Endothelial cell of umbilical vein (primary cell): ENCODE measurements around the gene CNN1. TPM values are rescaled to one million over a fixed set of nuclear protein-coding genes. Genes with fewer than 3 reads are reported as not detected.

ENCODE experiments used
- BruUV-seq: library from RNA; stranded (reverse); fragments of 400-500 nt; replicated peaks from 2 replicates; lab custom pipeline; 2021; lab: Mats Ljungman, UMichigan
- CTCF ChIA-PET: fragments of 300-600, 350-600 bp; sonication (Branson Sonifier 250); formaldehyde crosslinking; loops from one replicate; lab custom pipeline; 2021; ENCODE audit warnings: antibody characterized with exemption, inconsistent platforms; lab: Charles Lee
- POLR2A ChIA-PET: fragments of 300-600, 350-600 bp; sonication (Branson Sonifier 250); formaldehyde crosslinking; loops from one replicate; lab custom pipeline; 2021; ENCODE audit warnings: antibody characterized with exemption, inconsistent platforms; lab: Charles Lee
- DNase-seq: peaks from one replicate; pipeline ENCODE4 v3.0.0-alpha.2; 2011; ENCODE audit warnings: low read depth, low spot score
- FAIRE-seq: peaks from 2 replicates; lab custom pipeline; 2011; peaks lifted over from hg19 to GRCh38; lab: Jason Lieb, UNC
- H2AFZ ChIP-seq: 2 replicates; pipeline ENCODE4 v1.6.0; 2012; ENCODE audit warnings: low read depth, low read length, control low read depth, inconsistent platforms
- H3K27ac ChIP-seq: 2 replicates; pipeline ENCODE4 v1.5.1; 2011; ENCODE audit warnings: low read depth, mild to moderate bottlenecking, control low read depth, low read length, moderate library complexity; ENCODE audit not compliant: insufficient read depth
- H3K27me3 ChIP-seq, 2 experiments: 2 replicates each; pipeline versions ENCODE4 v1.6.0 to v1.6.1; 2011; ENCODE audit warnings: low read length in 2 of 2, mixed read lengths in 1 of 2; ENCODE audit not compliant: control insufficient read depth in 2 of 2, insufficient read depth in 2 of 2
- H3K36me3 ChIP-seq, 2 experiments: 2 replicates in 1 of 2; 3 replicates in 1 of 2; pipeline ENCODE4 v1.5.1; 2011; ENCODE audit warnings: low read length in 2 of 2, mild to moderate bottlenecking in 1 of 2, moderate library complexity in 1 of 2; ENCODE audit not compliant: control insufficient read depth in 2 of 2, insufficient read depth in 2 of 2; ENCODE audit errors: extremely low read depth in 1 of 2
- H3K4me1 ChIP-seq: 3 replicates; pipeline ENCODE4 v1.5.1; 2011; ENCODE audit warnings: mild to moderate bottlenecking, low read length; ENCODE audit not compliant: control insufficient read depth, insufficient read depth; ENCODE audit errors: extremely low read depth
- H3K4me2 ChIP-seq: 2 replicates; pipeline ENCODE4 v1.6.1; 2011; ENCODE audit warnings: low read length, control low read depth, mixed read lengths; ENCODE audit not compliant: insufficient read depth
- H3K4me3 ChIP-seq, 3 experiments: fragments of 200-600 bp in 1 of 3; sonication (generic), shearing (Covaris generic) in 1 of 3; replicated peaks in 1 of 3; 2 replicates each; pipeline ENCODE4 v1.5.1; 2011 to 2016; ENCODE audit warnings: control low read depth in 3 of 3, low read length in 3 of 3, mild to moderate bottlenecking in 2 of 3, inconsistent platforms in 1 of 3, low read depth in 1 of 3, moderate library complexity in 1 of 3; ENCODE audit not compliant: insufficient read depth in 1 of 3
- H3K79me2 ChIP-seq: 2 replicates; pipeline ENCODE4 v1.6.0; 2012; ENCODE audit warnings: low read length, inconsistent platforms; ENCODE audit not compliant: control insufficient read depth, insufficient read depth
- H3K9ac ChIP-seq: replicated peaks from 2 replicates; pipeline ENCODE3; 2011; ENCODE audit warnings: low read length, control low read depth; ENCODE audit not compliant: insufficient read depth; ENCODE audit errors: extremely low read depth
- H3K9me1 ChIP-seq: replicated peaks from 3 replicates; pipeline ENCODE4 v1.6.0; 2011; ENCODE audit warnings: mild to moderate bottlenecking, low read length; ENCODE audit not compliant: control insufficient read depth, insufficient read depth; ENCODE audit errors: extremely low read depth
- H3K9me3 ChIP-seq: replicated peaks from 2 replicates; pipeline ENCODE4 v1.5.1; 2012; ENCODE audit warnings: low read length, inconsistent platforms; ENCODE audit not compliant: control insufficient read depth, insufficient read depth
- H4K20me1 ChIP-seq: replicated peaks from 2 replicates; pipeline ENCODE3; 2011; ENCODE audit warnings: mild to moderate bottlenecking, low read length; ENCODE audit not compliant: control insufficient read depth, insufficient read depth; ENCODE audit errors: extremely low read depth
- EZH2 ChIP-seq: IDR thresholded peaks from 2 replicates; pipeline ENCODE4 v1.6.1; 2012; ENCODE audit warnings: borderline replicate concordance, low read depth, mild to moderate bottlenecking, moderate library complexity, low read length, inconsistent platforms; ENCODE audit not compliant: severe bottlenecking
- FOS ChIP-seq: IDR thresholded peaks from 2 replicates; pipeline ENCODE4 v1.6.1; 2011; ENCODE audit warnings: mild to moderate bottlenecking, low read length, moderate library complexity, borderline replicate concordance; ENCODE audit not compliant: insufficient read depth
- GATA2 ChIP-seq: IDR thresholded peaks from 2 replicates; pipeline ENCODE4 v1.7.0; 2011; ENCODE audit warnings: low read depth, mild to moderate bottlenecking, moderate library complexity, mixed read lengths, low read length; ENCODE audit not compliant: insufficient read length, insufficient read depth
- JUN ChIP-seq: IDR thresholded peaks from 2 replicates; pipeline ENCODE4 v1.6.1; 2011; ENCODE audit warnings: borderline replicate concordance, low read depth; ENCODE audit not compliant: insufficient read length, insufficient read depth
- MYC ChIP-seq: IDR thresholded peaks from one replicate; pipeline ENCODE4 v1.6.1; 2011; ENCODE audit warnings: mild to moderate bottlenecking, low read depth, low read length
- POLR2A ChIP-seq: IDR thresholded peaks from 2 replicates; pipeline ENCODE4 v1.6.1; 2012; ENCODE audit warnings: low read depth, mild to moderate bottlenecking, control low read depth, low read length
- POLR2AphosphoS5 ChIP-seq: IDR thresholded peaks from 2 replicates; pipeline ENCODE4 v1.6.1; 2012; ENCODE audit warnings: low read depth, mild to moderate bottlenecking, control low read depth, low read length, moderate library complexity; ENCODE audit not compliant: insufficient read depth
- dilution Hi-C: fragments of 300-500 bp; cut with MboI; formaldehyde crosslinking; loops from one replicate; pipeline ENCODE4 v1.15.0; 2019; ENCODE audit warnings: low sequenced_read_pairs; ENCODE audit not compliant: extremely low pct_ligation_motif_present
- intact Hi-C: fragments of 100-400 bp; cut with micrococcal nuclease; formaldehyde crosslinking; loops from one replicate; pipeline ENCODE4 v1.10.0; 2022
- polyA plus RNA-seq, 4 experiments: library from polyadenylated mRNA; depleted of rRNA in 3 of 4; stranded (reverse) in 3 of 4; unstranded in 1 of 4; fragments of >200 nt; gene quantifications; 2 replicates each; pipeline versions ENCODE4 v1.2.1 to v1.2.3, GENCODE V29; 2011 to 2012; ENCODE audit warnings: missing spikeins in 1 of 4
- total RNA-seq: library from RNA; stranded (reverse); gene quantifications from 2 replicates; pipeline ENCODE4 v1.2.3, GENCODE V29; 2021
- TF ChIP-seq, protein P1 (sequence below), 2 donors: IDR thresholded peaks; 1 replicate in 1 of 2; 2 replicates in 1 of 2; pipeline ENCODE4 v1.5.1; 2011; ENCODE audit warnings: low read length in 2 of 2, mild to moderate bottlenecking in 2 of 2, moderate library complexity in 2 of 2, control low read depth in 1 of 2, inconsistent platforms in 1 of 2, low read depth in 1 of 2; ENCODE audit not compliant: insufficient read depth in 1 of 2; ENCODE audit errors: extremely low read depth in 1 of 2
- TF ChIP-seq, protein P2 (sequence below): IDR thresholded peaks from 2 replicates; pipeline ENCODE4 v1.6.1; 2011; ENCODE audit not compliant: insufficient read depth, insufficient read length

Gene CNN1
- total and polyA plus RNA-seq, 2 donors (not counting 3 experiments of a cell fraction or from before 2014, with no cell fraction given), result 0.76 TPM; not detected in 1

DNA sequence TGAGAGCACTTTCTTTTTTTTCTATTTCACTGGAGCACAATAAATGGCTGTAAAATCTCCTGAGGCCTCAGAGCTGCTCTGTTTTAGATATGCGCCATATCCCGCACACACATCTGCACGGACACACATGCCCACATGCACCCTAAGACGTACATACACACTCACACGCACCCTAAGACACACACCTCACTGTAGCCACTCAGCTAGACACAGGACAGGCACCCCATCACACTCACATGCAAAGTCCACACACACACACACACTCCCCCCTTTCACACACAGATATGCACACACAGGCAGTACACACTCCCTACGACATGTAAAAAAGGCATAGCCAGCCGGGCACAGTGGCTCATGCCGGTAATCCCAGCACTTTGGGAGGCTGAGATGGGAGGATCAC, 11.6 kb downstream of the CNN1 start:
- Histone ChIP-seq H3K36me3 (peaks cover 0 to 20% of the 10 kb centered on the region in 2 experiments), H2AFZ (no peak overlapping the region), H3K27ac (no peak overlapping the region), H3K4me1 (no peaks in the 10 kb centered on the region), H3K4me3 (no peak overlapping the region), H3K4me2 (no peak overlapping the region), H3K9me1 (no peaks in the 10 kb centered on the region), H3K27me3 (no peaks in the 10 kb centered on the region), H3K9ac (no peak overlapping the region), H3K9me3 (no peaks in the 10 kb centered on the region), H3K79me2 (no peaks in the 10 kb centered on the region), H4K20me1 (no peaks in the 10 kb centered on the region)
- TF ChIP-seq, protein P1, sequence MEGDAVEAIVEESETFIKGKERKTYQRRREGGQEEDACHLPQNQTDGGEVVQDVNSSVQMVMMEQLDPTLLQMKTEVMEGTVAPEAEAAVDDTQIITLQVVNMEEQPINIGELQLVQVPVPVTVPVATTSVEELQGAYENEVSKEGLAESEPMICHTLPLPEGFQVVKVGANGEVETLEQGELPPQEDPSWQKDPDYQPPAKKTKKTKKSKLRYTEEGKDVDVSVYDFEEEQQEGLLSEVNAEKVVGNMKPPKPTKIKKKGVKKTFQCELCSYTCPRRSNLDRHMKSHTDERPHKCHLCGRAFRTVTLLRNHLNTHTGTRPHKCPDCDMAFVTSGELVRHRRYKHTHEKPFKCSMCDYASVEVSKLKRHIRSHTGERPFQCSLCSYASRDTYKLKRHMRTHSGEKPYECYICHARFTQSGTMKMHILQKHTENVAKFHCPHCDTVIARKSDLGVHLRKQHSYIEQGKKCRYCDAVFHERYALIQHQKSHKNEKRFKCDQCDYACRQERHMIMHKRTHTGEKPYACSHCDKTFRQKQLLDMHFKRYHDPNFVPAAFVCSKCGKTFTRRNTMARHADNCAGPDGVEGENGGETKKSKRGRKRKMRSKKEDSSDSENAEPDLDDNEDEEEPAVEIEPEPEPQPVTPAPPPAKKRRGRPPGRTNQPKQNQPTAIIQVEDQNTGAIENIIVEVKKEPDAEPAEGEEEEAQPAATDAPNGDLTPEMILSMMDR (IDR thresholded peaks at IDR 0.05; ENCODE audit: extremely low read depth in 1 of 2, insufficient read depth in 1 of 2, low read depth in 1 of 2, low read length in 2 of 2), result no peak
- TF ChIP-seq, protein P2, sequence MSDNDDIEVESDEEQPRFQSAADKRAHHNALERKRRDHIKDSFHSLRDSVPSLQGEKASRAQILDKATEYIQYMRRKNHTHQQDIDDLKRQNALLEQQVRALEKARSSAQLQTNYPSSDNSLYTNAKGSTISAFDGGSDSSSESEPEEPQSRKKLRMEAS, result no peak
- no peak for TF ChIP-seq POLR2AphosphoS5
- TF ChIP-seq EZH2, result no peak
- no peak for TF ChIP-seq JUN
- no peak for TF ChIP-seq POLR2A
- TF ChIP-seq MYC, result no peak
- no peak for TF ChIP-seq FOS
- TF ChIP-seq GATA2, result no peak
- dilution Hi-C loops (no loop called here), intact Hi-C loops (no loop called here)
- no TSS peak for BruUV-seq
- CTCF ChIA-PET, result no interaction called here
- POLR2A ChIA-PET, result no interaction called here
- no peak for DNase-seq
- FAIRE-seq, result no peak
